Suprapubic skin (tissue), 4 donors: ENCODE data around the gene COPG2.

ENCODE experiments used
- CTCF ChIP-seq, 2 donors: fragments of 200-600 bp in 1 of 2; fragments of 450-650 bp in 1 of 2; sonication (generic) in 1 of 2; IDR thresholded peaks; one replicate each; pipeline ENCODE4 v1.5.1; 2016 to 2019; ENCODE audit warnings: antibody characterized with exemption in 2 of 2, mild to moderate bottlenecking in 1 of 2, moderate library complexity in 1 of 2
- EP300 ChIP-seq: sonication (generic); formaldehyde crosslinking; IDR thresholded peaks from one replicate; pipeline ENCODE4 v1.6.1; 2017; ENCODE audit warnings: antibody characterized with exemption
- POLR2A ChIP-seq, 2 donors: fragments of 450-650 bp; IDR thresholded peaks; one replicate each; pipeline ENCODE4 v1.6.1; 2017; ENCODE audit warnings: antibody characterized with exemption in 2 of 2, mild to moderate bottlenecking in 2 of 2, moderate library complexity in 2 of 2
- POLR2AphosphoS5 ChIP-seq, 3 donors: sonication (generic); formaldehyde crosslinking; IDR thresholded peaks; one replicate each; pipeline ENCODE4 v1.6.1; 2017; ENCODE audit warnings: antibody characterized with exemption in 3 of 3

- no peak for TF ChIP-seq POLR2A (IDR thresholded peaks at IDR 0.05)
- no peak for TF ChIP-seq POLR2AphosphoS5 (IDR thresholded peaks at IDR 0.05)
- no peak for TF ChIP-seq CTCF (IDR thresholded peaks at IDR 0.05)
- TF ChIP-seq EP300 = no peak
These were observed 210.3 kb downstream of the COPG2 start for GRCh38 chr7:130458257-130458656.
